GM18507 (cell line): ENCODE measurements around the gene GLOD5.

Source experiments
- DNase-seq: peaks from one replicate; pipeline ENCODE4 v3.0.0; 2011; ENCODE audit warnings: low read depth; ENCODE audit not compliant: insufficient read length; ENCODE audit errors: extremely low spot score
- FAIRE-seq: peaks from 2 replicates; lab custom pipeline; 2011; peaks lifted over from hg19 to GRCh38; lab: Jason Lieb, UNC

The GLOD5 gene

DNA sequence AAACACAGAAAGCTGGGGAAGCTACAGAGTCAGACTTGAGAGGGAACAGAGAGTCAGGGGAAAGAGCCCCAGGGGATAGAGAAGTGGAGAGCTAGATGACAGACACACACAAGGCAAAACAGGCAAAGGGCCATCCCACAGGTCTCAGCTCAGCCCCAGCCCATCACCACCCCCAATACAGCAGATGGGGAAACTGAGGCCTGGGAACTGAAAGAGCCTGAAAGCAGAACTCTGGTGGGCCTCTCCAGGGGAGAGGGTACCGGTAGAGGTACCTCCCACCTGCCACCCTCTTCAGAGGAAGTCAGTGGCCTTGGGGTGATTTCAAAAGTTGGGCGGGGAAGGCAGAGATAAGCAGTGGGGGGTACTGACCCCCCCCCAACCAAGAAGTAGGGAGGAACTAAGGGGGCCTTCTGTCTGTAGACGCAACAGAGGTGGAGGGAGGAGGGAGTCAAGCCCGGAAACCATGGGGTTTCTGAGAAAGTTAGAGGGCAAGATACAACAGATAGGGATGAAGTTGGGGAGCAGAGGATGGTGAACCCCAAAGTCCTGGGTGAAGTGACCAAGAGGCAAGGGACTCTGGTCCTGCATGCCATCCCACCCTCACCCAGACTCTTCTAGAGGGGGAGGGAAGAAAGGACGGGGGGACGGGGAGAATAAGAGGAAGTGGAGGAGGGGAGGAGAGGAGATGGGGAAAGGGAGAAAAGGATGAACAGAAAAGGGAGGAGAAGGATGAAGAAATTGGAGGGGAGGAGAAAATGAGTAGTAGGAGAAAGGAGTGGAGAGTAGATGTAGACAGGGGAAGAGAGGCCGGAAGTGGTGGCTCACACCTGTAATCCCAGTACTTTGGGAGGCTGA is 28.0 kb downstream of the GLOD5 start:
- FAIRE-seq (no peak), DNase-seq (no peak)

DNA sequence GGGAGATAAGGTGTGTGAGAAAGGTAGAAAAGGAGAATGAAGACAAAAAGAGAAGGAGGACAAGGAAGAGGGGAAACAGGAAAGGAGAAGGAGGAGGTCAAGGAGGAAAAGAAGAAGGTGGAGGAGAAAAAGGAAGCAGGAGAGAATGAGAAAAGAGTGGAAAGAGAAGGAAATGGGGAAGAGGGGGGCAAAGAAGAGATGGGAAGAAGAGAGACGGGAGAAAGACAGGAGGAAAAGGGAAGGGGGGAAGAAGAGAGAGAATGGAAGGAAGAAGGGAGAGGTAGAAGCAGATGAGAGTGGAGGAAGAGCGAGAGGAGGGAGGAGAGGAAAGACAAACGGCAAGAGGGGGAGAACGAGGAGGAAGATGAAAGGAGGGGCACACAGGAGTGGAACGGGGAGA is 28.9 kb downstream of the GLOD5 start:
- no peak for FAIRE-seq

GRCh38 chrX:48791063-48791820 is 29.7 kb downstream of the GLOD5 start:
- DNase-seq, result no peak
- FAIRE-seq, result no peak

More for the DNA sequence above, 28.9 kb downstream of the GLOD5 start:
- no peak for DNase-seq

DNA sequence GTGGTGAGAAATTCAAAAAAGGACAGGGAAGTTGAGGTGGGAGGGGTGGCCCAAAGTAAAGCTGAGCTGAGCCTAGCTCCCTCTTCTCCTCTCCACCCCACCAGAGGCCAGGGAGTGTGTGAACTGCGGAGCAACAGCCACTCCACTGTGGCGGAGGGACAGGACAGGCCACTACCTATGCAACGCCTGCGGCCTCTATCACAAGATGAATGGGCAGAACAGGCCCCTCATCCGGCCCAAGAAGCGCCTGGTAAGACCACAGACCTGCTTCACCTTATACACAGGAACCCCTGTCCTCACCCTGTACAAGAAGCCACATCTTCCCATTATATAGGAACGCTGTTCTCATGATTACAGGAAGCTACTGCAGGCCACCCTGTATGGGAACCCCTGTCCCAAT is 30.7 kb downstream of the GLOD5 start:
- DNase-seq (no peak), FAIRE-seq (no peak)

- FAIRE-seq (no peak), DNase-seq (no peak)
Measured at GRCh38 chrX:48793935-48794334, 32.4 kb downstream of the GLOD5 start.

DNA sequence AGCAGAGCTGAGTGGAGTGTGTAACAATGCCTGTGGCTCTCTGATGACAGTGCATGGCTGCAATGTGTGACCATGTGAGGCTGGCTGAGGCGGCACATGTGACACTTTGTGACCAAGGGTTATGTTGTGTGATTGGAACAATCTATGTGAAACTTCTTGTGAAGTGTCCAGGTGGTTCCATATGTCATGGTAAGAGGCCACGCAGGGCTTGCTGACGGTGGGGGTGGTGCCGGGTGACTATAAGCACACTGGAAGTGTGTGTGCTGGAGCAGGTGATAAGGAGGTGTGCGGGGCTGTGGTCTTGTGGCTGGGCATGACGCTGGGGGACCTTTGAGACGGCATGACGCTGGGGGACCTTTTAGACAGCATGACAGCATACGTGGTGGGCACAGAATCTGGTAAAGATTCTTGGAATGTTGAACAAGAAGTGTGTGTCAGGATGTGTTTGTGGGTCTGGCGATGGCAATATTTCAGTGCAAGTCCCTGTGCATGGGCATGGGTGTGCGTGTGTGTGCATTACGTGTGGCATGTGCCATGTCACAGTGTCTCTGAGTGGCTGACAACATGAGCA is 32.9 kb downstream of the GLOD5 start:
- FAIRE-seq (no peak), DNase-seq (no peak)

DNA sequence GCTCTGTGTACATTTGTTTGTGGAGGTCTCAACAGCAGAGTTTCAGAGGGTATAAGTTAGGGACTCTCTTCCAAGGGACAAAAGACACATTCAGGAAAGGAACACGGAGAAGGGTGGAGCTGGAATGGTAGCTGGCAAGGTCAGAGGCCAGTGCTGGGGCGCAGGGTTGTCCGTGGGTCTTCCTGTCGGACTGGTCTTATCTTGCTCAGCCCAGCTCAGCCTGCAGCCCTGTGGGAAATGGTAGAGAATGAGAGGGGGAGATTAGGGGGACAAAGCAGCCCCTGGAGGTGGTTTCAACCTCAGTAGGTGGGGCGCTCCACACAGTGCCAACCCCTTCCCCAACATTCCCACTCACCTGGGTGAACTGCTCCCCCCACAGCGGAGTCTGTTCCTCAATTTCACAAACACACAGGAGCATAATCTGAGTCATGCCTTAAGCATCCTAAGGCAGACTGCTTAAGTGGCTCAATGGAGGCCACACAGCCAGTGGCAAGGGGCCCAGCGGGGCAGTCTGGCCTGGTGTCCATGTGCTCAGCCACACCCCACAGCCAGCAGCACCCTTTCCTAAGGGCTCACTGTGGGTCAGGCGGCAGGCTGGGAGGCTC is 33.5 kb downstream of the GLOD5 start:
- DNase-seq (no peak), FAIRE-seq (no peak)

- DNase-seq, result no peak
- no peak for FAIRE-seq
Measured at GRCh38 chrX:48798318-48798717, 36.8 kb downstream of the GLOD5 start.

DNA sequence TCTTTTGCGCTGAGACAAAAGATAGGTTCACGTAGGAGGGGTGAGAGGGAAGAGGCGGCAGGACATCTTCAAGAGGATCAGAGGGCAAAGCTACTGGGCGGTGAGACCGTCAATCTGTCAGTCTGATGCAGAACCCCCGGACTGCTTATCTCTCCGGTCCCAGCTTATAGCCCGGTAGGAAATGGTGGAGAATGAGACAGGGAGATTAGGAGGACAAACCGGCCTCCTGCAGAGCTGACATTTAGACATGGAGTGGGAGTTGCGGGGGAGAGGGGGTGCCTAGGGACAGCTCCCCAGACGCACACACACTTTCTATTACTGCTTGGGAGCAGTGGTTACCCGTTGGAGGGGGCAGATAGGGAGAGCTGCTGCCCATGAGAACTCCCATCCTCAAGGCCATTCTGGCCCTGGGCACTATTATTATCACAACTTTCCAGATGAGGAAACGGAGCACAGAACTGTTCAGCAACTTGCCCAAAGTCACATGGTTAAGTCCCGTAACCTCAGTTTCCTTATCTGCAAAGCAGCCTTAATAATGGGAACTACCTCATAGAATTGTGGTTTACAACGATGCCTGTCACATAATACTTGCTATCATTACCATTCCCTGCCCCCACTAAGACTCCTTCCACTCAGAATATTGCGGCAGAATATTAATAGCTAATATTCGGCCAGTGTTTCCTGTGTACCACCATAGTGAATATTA is 39.2 kb downstream of the GLOD5 start:
- DNase-seq (no peak), FAIRE-seq (no peak)

DNA sequence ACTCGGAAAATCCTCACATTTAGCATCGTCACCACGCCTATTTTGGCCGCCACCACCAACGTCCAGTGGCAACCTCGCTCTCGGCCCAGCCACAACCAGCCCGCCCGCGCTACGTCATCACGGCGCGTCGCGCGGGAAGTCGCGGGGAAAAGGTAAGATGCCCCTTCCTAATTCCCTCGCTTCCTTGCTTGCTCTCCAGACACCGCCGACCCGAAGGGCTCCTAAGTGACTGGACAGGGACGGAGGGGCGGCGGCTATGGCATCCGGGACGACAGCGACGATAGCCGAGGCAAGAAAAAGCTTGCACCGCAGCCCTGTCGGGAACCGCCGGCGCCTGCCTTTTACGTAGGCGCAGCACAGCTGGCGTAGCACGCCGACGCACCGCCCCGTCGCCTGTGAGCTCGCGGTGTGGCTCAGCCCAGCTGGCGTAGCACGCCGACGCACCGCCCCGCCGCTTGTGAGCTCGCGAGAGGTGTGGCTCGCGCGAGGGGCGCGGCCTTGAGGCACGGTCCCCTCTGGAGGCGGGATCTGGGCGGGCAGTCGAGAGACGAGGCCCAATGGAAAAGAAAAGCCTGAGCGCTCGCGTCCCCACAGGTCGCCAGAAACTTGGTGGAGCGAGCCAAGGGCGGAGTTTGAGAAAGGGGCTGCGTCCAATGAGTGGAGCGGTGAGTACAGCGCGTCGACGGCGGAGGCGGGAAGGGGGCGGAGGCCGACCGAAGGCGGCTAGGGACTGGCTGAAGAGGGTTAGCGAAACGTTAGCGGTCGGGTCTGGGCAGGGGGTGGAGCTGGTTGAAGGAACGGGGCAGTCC is 39.9 kb downstream of the GLOD5 start, which contains the start of gene HDAC6:
TSS of gene HDAC6 (plus strand) at position 788 of the 809 bp plus-strand sequence. CDS start 626 bp downstream, outside the sequence.
- FAIRE-seq, result peak; percentile 94
- DNase-seq, result peak; percentile 71

- FAIRE-seq (no peak), DNase-seq (peak; percentile 35)
Measured at GRCh38 chrX:48802089-48802904, 40.8 kb downstream of the GLOD5 start.

GRCh38 chrX:48802905-48803200 is 41.3 kb downstream of the GLOD5 start:
- FAIRE-seq (no peak), DNase-seq (no peak)

DNA sequence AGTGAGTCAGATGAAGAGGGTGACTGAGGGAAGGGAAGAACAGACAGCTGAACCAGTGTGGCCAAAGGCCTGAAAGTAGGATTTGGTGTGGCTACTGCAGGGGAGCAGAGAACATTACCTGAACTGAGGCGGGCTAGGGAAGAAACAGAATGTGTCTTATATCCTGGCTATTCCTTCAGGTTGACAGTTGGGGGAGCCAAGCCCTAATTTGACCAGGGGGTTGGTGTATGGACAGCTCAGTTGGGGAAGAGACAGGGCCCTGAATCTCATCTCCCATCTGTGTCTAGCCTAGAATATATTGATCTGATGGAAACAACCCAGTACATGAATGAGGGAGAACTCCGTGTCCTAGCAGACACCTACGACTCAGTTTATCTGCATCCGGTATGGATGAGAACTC is 44.5 kb downstream of the GLOD5 start:
- FAIRE-seq, result no peak
- DNase-seq, result no peak

DNA sequence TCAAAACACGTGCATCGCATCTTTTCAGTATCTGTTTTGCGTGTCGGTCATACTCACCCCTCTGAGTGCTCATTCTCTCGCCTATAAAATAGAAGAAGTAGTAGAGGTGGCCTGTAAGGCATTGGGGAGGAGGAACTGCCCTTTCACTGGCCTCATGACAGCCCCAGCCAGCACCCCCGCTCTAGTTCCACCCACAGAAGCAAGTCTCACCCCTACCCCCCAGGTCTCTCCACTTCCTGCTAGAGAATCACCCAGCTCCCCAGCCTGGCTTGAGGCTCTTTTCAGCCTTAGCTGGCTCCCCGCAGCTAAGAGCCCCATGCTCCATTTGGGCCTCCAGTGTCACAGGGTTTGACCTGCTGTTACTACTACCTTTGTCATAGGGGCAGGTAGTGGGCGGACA is 52.1 kb downstream of the GLOD5 start:
- FAIRE-seq, result no peak

GRCh38 chrX:48814722-48815121 is 53.2 kb downstream of the GLOD5 start:
- DNase-seq (no peak), FAIRE-seq (no peak)

More for the DNA sequence above, 52.1 kb downstream of the GLOD5 start:
- DNase-seq, result no peak

GRCh38 chrX:48815266-48815665 is 53.7 kb downstream of the GLOD5 start:
- FAIRE-seq (no peak), DNase-seq (no peak)

GRCh38 chrX:48816014-48816810 is 54.7 kb downstream of the GLOD5 start:
- FAIRE-seq, result no peak
- no peak for DNase-seq
